OCI-LY7 (cell line): ENCODE measurements around the gene SND1.

ENCODE experiments used
- CTCF ChIP-seq: fragments of 200-600 bp; sonication (generic); conservative IDR thresholded peaks from 2 replicates; pipeline ENCODE4 v1.5.1; 2014; ENCODE audit warnings: mild to moderate bottlenecking, antibody characterized with exemption, low read length, moderate library complexity, mixed read lengths
- EZH2phosphoT487 ChIP-seq: fragments of 200-600 bp; sonication (generic); IDR thresholded peaks from 2 replicates; pipeline ENCODE4 v1.6.1; 2018; ENCODE audit warnings: low read depth, borderline replicate concordance, mild to moderate bottlenecking, mixed run types, antibody characterized with exemption, low read length, moderate library complexity, mixed read lengths

GRCh38 chr7:127759945-127760421, 108.0 kb downstream of the SND1 start:
- no peak for TF ChIP-seq CTCF
- no peak for TF ChIP-seq EZH2phosphoT487
